Limb (tissue), 2 donors: ENCODE results near the gene TCHHL1.
"Not testable (repeated sequence)": the region's sequence is repeated elsewhere in the genome, so short reads cannot be mapped to it uniquely, and the experiment has no call there.

Source experiments
- DNase-seq, 2 donors: peaks; one replicate each; pipeline ENCODE4 v3.0.0-alpha.2; 2016; ENCODE audit errors: extremely low spot score in 2 of 2

Gene TCHHL1

DNA sequence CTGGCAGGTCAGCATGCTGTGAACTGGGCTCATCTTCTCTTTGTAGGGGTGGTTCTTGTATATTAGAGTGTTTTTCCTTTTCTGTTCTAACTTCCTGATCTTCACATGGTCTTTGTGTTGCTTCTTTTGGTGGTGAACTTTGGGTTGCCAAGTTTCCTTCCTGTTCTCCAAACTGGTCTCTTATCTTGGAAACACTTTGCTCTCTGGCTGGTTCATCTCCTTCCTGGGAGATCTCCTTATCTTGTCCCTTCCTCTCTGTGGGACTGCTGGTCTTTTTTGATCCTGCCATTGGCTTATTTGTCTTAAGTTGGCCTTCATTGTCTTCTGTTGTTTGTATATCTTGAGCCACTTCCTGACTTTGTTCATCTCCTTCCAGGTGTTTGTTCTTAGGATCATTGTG, 2.1 kb downstream of the TCHHL1 start:
- DNase-seq: no peak

DNA sequence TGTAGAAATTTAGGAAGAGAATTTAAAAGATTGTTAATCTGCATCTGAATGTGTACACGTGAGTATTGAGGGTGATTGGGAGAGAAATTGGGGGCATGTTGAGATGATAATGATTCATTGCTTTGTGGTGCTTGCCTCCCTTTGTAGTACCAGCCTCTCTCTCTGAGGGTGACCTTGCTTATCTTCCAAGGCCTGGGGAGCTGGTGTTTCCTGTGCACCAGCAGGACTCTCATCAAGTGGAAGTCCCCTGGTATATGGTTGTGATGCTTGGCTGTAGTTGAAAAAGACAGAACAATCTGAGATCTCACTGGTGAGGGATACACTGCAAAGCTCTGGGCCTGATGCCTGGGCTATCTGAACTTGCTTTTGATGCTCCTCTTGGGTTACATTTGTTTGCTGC, 4.0 kb downstream of the TCHHL1 start:
- DNase-seq: no peak

DNA sequence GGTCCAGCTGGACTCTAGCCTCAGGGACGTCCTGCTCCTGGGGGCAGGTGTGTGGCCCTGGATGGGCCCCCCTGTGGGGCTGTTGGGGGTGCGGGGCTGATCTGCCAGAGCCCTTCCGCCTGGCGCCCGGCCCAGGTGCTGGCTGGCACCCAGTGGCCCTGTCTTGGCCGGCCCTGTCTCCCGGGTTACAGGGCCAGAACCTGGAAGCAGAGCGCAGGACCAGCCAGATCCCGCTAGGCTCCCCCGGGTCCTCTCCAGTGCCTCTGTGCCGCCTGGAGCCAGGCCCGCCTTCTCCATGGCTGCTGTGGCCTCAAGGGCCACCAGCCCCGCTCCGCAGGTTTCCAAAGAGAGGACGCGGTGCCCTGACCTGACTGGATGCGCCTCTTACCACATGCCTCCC, 7.8 kb downstream of the TCHHL1 start:
- DNase-seq: not testable (repeated sequence)

DNA sequence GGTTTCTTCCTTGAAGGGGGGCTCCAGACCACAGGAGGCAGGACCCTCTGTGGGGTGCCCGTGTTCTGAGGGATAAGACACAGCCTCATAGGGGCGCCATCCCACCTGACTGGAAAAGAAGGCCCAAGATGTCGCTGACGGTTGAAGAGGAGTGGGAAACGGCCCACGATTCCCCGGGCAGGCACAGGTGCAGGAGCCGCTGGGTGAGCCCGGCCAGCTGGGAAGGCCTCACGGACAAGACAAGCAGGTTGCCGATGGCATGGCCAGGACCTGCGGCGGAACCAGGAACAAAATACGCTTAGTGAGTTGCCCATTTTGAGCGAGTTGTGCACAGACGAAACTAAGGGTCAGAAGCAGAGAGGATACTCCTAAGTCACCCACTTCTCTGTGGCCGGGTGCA, 8.4 kb downstream of the TCHHL1 start:
- DNase-seq: not testable (repeated sequence)

DNA sequence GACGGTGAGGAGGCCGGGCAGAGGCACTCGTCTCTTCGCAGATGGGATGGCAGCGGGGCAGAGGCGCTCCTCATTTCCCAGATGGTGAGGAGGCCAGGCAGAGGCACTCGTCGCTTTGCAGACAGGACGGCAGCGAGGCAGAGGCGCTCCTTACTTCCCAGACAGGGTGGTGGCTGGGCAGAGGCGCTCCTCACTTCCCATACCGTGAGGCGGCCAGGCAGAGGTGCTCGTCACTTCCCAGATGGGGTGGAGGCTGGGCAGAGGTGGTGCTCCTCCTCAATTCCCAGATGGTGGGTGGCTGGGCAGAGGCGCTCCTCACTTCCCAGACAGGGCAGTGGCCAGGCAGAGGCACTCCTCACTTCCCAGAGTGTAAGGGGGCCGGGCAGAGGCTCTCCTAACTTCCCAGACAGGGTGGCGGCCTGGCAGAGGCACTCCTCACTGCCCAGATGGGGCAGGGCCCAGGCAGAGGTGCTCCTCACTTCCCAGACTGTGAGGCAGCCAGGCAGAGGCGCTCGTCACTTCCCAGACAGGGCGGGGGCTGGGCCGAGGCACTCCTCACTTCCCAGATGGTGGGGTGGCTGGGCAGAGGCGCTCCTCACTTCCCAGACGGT, 9.9 kb downstream of the TCHHL1 start:
- no peak for DNase-seq

DNA sequence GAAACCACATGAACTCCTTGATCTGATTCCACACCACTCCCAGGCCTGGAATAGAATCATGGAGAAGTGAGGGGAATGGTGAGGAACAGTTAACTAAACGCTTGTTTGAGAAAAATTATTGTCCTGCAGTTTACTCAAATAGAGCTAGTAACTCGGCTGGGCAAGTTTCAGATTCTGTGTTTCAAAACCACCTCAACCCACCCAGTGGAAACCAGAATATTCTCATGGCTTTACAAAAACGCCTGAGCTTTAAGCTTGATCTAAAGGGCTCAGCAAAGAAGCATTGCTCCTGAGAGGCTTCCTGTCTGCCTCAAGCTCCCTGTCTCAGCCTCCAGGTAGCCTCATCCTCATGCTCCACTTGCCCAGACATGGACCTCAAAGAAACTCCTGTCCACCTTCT, 16.6 kb downstream of the TCHHL1 start:
- DNase-seq: no peak

DNA sequence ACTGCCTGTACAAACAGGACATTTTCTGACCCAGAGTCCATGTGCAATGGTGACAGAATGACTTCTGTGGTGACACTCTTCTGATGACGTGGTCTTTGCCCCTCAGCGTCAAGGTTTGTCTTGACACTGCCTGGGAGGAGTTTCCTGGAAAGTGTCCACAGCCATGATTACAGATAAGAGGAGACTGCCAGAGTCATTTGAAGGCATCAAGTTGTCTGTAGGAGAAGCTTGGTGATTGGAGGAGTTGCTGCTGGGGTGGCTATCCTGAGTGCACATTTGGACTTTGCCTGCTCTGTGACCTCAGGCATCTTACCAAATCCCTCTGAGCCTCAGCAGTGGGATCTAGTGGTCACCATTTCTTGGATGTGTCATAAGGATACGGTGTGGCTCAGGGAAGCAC, 17.7 kb downstream of the TCHHL1 start:
- no peak for DNase-seq

DNA sequence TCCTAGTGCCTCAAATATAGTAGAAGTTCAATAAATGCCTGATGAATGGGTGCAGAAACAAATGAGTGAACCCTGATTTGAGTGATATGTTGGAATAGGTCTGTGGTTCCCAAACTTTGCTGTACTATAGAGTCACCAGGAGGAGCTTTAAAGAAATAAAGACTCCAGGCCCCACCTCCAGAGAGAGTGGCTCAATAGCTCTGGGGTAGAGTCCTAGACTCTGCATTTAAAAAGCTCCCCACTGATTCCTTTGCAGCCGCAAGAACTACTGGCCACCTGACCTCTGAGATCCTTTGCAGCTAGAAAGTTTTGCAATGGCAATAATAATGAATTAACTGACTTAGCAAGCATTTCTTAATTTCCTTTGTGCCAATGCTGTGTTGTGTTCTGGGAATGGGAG, 20.9 kb downstream of the TCHHL1 start:
- DNase-seq: no peak

DNA sequence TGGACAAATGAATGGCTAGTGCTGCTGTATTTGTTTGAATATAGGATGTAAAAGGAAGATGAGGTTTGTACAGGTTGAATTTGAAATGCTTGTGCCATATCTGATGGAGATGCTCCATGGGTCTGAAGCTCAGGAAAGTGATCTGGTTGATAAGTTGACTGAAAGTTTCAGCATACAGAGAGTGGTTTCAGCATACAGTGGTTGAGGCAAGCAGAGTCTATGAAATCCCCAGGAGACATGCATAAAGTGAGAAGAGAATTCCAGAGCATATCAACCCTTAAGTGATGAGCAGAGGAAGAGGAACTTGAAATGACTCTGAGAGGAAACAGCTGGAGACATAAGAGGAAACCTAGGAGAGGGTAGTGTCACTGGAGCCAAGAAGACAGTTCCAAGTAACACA, 21.7 kb downstream of the TCHHL1 start:
- no peak for DNase-seq

DNA sequence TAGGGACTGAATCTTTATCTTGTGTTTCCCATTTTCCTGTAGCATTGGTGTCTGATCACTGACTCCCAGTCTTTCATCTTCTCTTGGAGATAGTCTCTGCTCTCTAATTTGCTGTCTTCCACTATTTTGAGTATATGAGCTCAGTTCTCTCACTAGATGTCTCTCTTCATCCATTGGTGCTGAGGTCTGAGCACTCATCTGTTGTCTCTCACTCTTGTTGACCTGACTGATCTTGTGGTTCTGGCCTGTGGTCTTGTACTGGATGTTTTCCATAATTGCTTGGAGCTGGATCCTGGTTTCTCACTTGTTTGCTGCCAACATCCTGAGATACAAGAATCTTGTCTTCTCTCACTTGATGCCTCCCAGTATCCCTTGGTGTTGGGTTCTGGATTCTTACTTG, 26.9 kb downstream of the TCHHL1 start:
- DNase-seq: no peak

DNA sequence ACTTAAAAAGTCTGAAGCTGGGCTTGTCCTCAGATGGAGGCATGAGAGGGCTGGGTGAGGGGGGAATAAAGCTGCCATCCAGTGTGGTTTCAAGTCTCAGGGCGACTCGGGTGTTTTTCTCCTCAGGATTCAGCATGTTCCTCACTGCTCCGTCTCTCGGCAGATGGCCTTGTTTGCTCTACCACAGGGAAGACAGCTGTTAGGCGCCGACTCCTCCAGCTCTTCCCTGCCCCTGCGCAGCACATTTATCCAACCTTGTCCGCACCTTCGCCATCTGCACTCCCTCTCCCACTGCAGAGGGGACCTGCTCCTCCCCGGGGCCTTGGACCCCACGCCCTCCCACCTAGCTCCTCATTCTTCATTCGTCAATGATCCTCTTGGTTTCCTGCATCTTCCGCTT, 35.5 kb downstream of the TCHHL1 start:
- DNase-seq: no peak

DNA sequence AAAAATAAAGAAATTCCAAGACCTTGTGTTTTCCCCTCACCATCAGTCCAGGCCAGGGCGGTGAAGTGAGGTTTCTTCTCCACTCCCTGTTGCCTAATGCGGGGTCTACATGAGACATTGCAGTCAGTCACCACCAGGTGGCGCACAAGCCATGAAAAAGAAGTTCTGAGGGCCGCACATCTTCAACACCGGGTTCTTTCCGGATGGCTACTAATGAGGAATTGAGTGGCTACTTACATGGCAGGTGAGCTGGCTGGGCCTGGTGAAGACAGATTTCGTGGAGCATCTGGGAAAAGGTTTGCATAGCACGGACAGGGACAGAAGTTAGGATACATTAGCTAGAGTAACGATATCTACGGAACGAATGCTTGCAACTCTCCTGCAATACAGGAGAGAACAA, 36.3 kb downstream of the TCHHL1 start:
- peak; percentile 67 to 84 for DNase-seq

DNA sequence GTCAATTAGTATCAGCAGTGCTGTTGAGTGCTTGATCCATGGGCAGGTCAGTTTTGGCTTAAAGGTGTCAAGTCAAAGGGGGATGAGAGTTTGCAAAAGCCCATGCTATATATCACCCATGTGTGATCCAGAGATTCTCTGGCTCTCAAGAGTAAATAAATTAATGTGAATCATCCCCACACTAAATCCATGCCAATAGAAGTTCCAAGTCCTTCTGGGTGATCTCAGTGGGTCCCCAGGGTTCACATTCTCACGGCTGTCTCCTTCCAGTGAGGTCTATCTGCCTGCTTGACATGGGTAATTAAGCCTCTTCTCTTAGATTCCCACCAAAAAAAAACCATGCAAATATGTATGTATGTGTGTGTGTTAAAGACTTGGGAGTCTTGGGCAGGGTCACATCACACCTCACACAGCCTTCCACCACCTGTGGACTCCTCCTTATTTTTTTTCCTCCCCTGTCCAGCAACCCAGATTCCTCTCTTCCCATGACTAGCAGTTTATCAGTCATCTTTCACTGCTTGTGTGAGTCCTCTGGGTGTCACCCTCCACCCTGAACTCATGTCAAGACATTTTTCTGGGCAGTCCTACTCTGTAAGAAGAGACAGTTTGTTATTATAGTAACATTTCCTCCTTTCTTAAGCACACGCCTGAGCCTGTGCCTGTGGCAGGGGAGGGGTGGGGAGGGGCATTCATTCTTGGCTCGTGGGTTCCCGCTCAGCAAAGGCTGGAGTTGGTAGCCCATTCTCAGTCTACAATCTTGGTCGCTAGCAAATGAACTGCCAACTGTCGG, 37.8 kb downstream of the TCHHL1 start:
- no peak for DNase-seq

DNA sequence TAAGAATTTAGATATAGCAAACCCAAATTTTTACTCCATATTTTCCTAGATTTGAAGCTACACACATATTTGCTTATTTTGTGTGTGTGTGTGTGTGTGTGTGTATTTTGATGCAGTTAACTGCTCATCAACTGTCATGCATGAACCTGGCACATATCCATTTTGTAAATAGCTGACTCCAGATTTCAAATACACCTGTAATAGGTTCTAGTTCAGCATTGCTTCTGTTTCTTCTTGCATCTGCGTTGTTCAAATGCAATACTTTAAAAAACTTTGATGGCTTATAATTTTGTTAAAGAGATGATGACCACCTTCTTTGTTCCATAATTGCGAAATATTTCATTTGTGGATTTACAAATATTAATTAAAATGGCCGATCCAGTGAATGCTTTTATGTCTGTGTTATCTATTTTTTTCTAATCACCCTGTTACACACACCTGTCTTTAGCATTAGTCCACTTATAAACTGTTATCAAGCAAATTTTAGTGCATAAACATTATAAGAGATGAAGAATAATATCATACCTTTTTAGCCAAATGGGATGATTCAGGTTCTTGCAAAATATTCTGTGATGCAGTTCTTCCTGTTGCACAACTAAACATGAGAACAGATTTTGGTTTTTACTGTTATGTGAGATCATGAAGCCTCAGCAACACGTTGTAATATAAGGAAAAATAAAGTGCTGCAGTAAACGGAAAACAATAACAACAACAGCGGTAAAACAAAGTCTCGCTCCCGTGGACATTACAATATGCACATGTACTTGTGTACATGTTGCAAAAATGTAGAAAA, 39.4 kb downstream of the TCHHL1 start:
- no peak for DNase-seq

DNA sequence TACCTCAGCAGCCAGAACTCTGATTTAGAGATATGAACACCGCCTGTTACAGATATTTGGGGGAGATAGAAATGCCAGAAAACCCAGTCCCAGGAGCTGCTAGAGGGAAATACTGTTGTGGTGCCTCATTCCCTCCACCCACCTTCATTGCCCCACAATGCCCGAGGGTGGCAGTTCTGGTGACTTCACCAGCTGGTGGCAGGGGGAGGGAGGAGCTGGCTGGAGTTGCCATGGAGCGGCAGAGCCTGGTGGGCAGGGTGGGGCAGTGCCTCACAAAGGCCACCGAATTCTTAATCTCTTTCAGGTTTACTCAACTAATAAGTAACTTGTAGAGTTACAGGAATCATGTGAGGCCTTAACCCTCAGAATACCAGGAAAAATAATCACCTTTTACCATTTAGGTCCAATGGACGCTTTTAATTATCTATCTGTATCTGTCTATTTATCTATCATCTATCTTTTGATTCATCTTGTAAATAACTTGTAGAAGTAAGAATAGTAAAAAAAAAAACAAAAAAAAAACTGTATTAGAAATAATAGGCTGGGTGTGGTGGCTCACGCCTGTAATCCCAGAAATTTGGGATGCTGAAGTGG, 40.4 kb downstream of the TCHHL1 start:
- peak in 1 of 2 donors; percentile 49 for DNase-seq

DNA sequence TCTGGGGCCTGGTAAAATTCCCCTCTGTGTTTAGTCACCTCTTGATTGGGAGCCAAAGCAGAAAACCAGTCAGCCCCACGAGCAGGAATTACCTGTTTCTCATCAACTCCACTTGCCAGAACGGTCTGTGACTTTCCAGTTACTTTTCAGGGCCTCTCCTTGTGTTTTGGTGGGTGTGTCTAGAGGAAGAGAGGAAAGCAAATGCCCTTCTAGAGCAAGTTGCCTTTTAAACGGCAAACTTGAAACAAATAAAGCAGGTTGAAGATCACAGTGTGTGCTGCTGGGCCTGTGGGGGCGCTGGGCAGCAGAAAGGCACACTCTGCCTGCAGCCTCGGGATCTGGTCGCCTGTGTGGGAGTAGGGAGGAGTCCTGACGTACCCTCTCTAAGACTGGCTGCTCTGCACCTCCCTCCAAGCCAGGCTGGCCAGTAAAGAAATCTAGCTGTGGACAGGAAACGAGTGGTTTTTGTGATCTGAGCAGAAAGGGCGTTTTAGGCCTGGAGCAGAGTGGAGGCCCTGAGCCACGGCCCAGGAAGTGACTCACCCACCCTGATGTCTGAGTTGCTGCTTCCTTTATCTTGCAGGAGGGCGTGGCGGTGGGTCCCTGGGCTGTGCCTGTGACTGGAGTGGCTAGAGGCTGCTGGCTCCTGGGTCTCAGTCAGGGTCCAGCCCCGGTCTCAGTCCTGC, 41.0 kb downstream of the TCHHL1 start:
- DNase-seq: peak; percentile 75 to 78

DNA sequence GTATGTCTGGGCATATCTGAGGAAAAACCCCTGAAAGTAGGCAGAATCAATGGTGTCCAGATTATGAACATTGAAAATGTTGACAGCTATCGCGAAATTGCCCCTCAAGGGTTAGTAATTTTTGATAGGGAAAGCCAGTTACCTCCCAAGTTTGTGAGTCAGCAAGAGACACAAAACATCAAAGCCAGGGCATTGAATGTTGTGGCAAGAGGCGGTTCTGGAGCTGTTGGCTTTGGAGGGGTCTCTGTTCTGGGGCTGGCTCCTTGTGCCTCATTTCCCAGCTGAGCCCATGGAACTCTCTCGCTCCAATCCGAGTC, 41.5 kb downstream of the TCHHL1 start:
- no peak for DNase-seq

DNA sequence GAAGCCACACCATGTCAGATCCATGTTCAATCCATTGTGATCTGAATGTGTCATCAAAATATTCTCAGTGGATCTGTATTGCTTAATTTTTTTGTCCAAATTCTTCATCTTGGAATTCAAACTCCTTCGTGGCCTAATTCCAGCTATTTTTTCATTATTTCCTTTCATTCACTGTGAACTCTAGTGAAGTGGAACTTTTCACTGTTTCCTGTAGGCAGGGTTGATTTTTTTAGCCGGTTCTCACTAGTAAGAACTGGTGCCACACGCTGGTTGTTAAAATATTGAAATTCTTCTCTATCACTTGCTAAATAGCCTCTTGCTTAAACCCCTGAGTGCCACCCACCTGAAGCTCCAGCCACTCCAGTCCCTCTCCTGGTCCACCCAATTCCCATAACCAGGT, 44.5 kb downstream of the TCHHL1 start:
- no peak for DNase-seq

DNA sequence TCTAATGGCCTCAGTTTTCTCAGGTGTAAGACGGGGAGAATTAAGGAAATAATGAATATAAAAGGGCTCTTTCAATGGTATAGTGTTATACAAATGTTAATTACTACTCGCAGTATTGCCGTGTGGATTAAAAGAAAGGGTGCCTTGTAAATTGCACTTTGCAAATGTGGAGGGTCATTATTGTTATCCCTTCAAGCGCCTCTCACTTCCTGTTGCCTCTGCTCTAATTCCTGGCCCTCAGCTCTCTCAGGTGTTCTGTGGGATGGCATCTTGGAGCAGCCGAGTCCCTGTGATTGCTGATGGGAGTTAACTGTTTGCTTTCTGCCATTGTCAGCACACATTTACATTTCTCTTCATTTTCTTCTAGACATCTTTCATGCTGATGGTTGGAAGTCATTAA, 45.0 kb downstream of the TCHHL1 start:
- no peak for DNase-seq

DNA sequence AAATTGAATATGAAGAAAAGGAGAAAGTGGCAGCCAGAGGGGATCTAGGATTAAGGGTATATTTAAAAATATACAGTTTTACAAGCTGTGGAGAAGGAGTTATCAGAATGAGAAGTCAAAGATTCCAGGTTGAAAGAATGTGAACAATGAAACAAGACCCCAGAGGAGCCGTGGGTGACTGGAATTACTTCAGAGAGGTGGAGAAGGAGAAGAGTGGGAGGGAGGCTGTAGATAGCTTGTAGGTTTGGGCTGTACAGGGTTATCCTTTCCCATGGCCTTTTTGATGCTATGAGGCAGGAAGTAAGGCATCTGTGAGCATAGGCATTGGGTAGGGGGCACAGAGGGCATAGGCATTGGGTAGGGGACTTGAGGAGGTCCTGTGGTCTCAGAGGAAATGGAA, 46.8 kb downstream of the TCHHL1 start:
- no peak for DNase-seq

DNA sequence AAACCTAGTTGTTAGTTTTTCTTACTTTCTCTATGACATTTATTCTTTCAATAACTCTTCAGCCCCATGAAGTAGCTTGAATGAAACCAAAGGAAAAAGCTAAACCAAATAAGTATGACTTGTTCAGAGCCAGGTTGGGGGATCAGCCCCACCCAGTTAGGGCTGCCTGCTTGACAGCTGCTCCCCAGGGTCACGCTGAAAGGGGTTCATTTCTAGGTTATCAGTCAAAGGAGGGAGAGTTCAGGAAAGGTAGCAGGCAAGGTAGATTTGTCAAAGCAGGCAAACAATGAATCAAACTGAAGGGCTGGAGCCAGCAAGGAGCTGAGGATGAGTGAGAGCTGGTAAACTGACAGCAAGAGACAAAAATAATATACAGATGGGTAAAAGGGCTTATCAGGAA, 49.0 kb downstream of the TCHHL1 start:
- DNase-seq: no peak

DNA sequence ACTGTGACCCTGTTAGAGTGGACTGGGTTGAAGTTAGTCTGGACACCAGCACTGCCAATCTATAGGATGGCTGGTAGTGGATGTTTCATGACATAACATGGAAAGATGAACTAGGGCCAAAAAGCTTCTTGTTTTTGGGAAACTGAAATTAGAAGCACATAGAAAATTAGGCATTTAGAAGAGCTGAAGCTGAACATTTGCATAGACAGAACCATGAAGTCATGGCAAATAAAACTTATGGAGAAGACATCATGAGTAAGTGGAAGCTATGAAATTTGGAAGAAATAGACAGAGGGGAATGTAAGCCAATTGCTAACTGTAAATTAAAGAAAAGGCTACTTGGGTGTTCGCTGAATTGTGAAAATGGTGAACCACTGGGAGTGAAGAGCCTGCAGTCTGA, 49.4 kb downstream of the TCHHL1 start:
- DNase-seq: no peak
